ENCODE measurements around the gene AGBL1. TPM values are rescaled to one million over a fixed set of nuclear protein-coding genes. Genes with fewer than 3 reads are reported as not detected.

The AGBL1 gene
- total and polyA plus RNA-seq, 2 donors: 1.5 TPM; not detected in 1

- H3K4me1 ChIP-seq (ENCODE audit: insufficient read depth): no peaks in the 10 kb centered on the region
- WGBS: 92% methylated on average over 6 of the region's 6 CpGs
- H3K27ac ChIP-seq (ENCODE audit: low read depth): no peak overlapping the region
Measured at GRCh38 chr15:86849558-86850285, 770.1 kb downstream of the AGBL1 start.

DNA sequence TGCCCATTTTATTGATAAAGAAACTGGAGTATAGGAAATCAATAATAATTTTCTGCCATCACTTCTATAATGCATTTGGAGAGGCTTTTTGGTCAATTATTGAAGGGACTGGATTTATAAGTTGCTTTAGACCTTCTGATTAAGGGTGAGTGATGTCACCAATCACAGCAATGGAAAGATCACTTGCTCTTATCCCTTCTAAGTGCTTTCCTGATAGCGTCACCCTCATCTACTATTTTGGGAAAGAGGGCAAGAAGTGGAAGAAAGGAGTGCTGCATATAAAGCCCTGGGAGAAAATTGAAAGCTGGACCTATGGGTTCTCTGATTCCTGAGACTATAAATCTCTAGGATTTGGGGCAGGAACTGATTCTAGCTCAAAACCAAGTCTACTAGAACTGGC lies 771.3 kb downstream of the AGBL1 start:
- no peak overlapping the region for H3K27ac ChIP-seq (ENCODE audit: low read depth)
- no peak for DNase-seq (ENCODE audit: extremely low spot score)
- no peak overlapping the region for H3K4me3 ChIP-seq (ENCODE audit: low read depth, low read length)
- H3K36me3 ChIP-seq (ENCODE audit: insufficient read depth): no peaks in the 10 kb centered on the region
- 88% methylated on average over 1 of the region's 1 CpG for WGBS
- no peaks in the 10 kb centered on the region for H3K4me1 ChIP-seq (ENCODE audit: insufficient read depth)

More at GRCh38 chr15:86849558-86850285, 770.1 kb downstream of the AGBL1 start:
- H3K36me3 ChIP-seq (ENCODE audit: insufficient read depth): no peaks in the 10 kb centered on the region
- H3K4me3 ChIP-seq (ENCODE audit: low read depth, low read length): no peak overlapping the region
- no peak for DNase-seq (ENCODE audit: extremely low spot score)

GRCh38 chr15:86852741-86853140 lies 773.1 kb downstream of the AGBL1 start:
- WGBS: 84% methylated on average over 2 of the region's 2 CpGs
- H3K27ac ChIP-seq (ENCODE audit: low read depth): no peak overlapping the region
- no peak overlapping the region for H3K4me3 ChIP-seq (ENCODE audit: low read depth, low read length)
- no peaks in the 10 kb centered on the region for H3K36me3 ChIP-seq (ENCODE audit: insufficient read depth)
- no peak for DNase-seq (ENCODE audit: extremely low spot score)
- no peaks in the 10 kb centered on the region for H3K4me1 ChIP-seq (ENCODE audit: insufficient read depth)

- H3K27ac ChIP-seq (ENCODE audit: low read depth): no peak overlapping the region
- no peak overlapping the region for H3K4me3 ChIP-seq (ENCODE audit: low read depth, low read length)
- H3K4me1 ChIP-seq (ENCODE audit: insufficient read depth): no peaks in the 10 kb centered on the region
- WGBS: 44% methylated on average over 1 of the region's 1 CpG
- no peak for DNase-seq (ENCODE audit: extremely low spot score)
- no peaks in the 10 kb centered on the region for H3K36me3 ChIP-seq (ENCODE audit: insufficient read depth)
Measured at GRCh38 chr15:86854176-86854575, 774.5 kb downstream of the AGBL1 start.

DNA sequence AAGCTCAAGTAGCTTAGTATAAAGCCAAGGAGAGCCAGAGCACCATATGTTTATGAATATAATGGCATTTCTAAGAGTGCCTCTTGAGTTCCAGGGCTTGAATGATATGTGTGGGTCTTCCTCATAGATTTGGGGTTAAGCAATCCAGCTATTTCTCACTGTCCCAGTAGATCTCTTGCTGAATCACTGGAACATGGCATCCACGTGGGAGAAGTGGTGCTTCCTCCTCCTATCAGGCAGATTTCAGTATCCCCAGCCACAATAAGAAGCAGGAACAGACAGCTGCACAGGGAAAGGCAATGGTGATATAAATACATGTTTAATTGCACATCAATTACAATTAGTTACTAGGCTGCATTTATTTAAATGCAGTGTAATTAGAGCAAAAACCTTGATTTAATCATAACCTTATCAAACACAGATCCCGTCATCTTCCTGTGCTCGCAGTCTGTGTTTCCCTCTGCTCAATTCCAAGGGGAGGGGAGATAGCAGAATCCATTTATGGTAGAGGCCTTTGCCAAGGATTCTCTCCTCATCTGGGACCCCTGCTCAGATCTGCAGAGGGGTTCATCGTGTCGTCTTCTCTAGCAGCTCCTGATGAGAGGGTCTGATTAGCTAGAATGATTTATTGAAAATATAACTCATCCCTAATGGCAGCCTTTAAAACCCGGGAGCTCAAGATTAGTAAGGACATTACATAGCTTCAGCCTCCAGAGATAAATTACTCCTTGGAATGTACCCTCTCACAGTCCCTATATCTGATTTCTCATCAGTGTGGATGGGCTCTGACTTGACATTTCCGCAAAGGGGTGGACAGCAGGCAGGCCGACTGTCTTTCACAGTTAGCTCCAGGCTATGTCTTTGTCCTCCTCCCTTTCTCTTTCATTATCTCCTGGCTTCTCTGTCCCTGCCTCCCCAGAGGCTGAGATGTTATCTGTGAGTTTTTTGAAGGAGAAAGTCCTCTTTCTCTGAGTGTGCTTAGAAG lies 775.9 kb downstream of the AGBL1 start:
- DNase-seq (ENCODE audit: extremely low spot score): peak; percentile 23
- H3K36me3 ChIP-seq (ENCODE audit: insufficient read depth): no peaks in the 10 kb centered on the region
- no peak overlapping the region for H3K4me3 ChIP-seq (ENCODE audit: low read depth, low read length)
- H3K27ac ChIP-seq (ENCODE audit: low read depth): no peak overlapping the region
- WGBS: 61% methylated on average over 8 of the region's 8 CpGs
- no peaks in the 10 kb centered on the region for H3K4me1 ChIP-seq (ENCODE audit: insufficient read depth)

- 88% methylated on average over 4 of the region's 4 CpGs for WGBS
- no peaks in the 10 kb centered on the region for H3K36me3 ChIP-seq (ENCODE audit: insufficient read depth)
- H3K4me3 ChIP-seq (ENCODE audit: low read depth, low read length): no peak overlapping the region
- H3K4me1 ChIP-seq (ENCODE audit: insufficient read depth): no peaks in the 10 kb centered on the region
- DNase-seq (ENCODE audit: extremely low spot score): no peak
- no peak overlapping the region for H3K27ac ChIP-seq (ENCODE audit: low read depth)
Measured at GRCh38 chr15:86857701-86858100, 778.0 kb downstream of the AGBL1 start.

DNA sequence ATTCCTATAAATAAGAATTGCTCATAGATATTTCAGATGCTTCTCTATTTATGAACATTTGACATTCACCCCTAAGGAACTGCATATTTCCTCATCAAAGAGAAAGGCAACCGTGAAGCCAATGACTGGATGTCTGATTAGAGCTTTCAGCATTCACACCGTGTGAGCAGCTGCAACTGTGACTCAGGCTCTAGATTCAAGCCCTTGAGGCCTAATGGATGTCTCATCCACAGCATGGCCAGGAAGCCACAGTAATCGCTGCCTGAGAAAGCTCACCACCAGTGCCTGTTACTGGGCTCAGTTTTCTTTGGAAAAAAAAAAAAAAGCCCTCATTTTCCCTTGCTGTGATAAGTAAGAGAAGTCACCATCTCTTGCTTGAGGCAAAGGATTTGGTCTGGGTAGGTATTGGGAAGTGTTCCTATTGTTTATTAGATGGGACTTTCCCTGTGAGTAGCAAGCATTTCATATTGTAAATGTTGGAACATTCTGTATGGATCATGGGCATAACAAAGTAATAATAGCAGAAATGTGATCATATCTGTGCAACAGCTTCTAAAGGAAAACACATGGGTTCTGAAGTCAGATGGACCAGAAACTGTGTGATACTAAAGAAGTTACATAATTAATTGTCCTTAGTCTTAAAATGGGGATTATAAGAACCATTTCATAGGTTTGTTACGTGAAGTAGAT lies 783.7 kb downstream of the AGBL1 start:
- 86% methylated on average over 4 of the region's 4 CpGs for WGBS
- no peaks in the 10 kb centered on the region for H3K4me1 ChIP-seq (ENCODE audit: insufficient read depth)
- no peaks in the 10 kb centered on the region for H3K36me3 ChIP-seq (ENCODE audit: insufficient read depth)
- no peak overlapping the region for H3K27ac ChIP-seq (ENCODE audit: low read depth)
- H3K4me3 ChIP-seq (ENCODE audit: low read depth, low read length): no peak overlapping the region
- no peak for DNase-seq (ENCODE audit: extremely low spot score)

GRCh38 chr15:86865920-86866319 lies 786.2 kb downstream of the AGBL1 start:
- H3K4me3 ChIP-seq (ENCODE audit: low read depth, low read length): no peak overlapping the region
- no peak for DNase-seq (ENCODE audit: extremely low spot score)
- H3K4me1 ChIP-seq (ENCODE audit: insufficient read depth): no peaks in the 10 kb centered on the region
- no peak overlapping the region for H3K27ac ChIP-seq (ENCODE audit: low read depth)
- H3K36me3 ChIP-seq (ENCODE audit: insufficient read depth): no peaks in the 10 kb centered on the region

GRCh38 chr15:86870846-86871245 lies 791.2 kb downstream of the AGBL1 start:
- Histone ChIP-seq H3K4me3 (ENCODE audit: low read depth, low read length) (no peak overlapping the region), H3K27ac (ENCODE audit: low read depth) (no peak overlapping the region), H3K36me3 (ENCODE audit: insufficient read depth) (no peaks in the 10 kb centered on the region), H3K4me1 (ENCODE audit: insufficient read depth) (no peaks in the 10 kb centered on the region)
- WGBS: 55% methylated on average over 3 of the region's 3 CpGs
- DNase-seq (ENCODE audit: extremely low spot score): no peak

GRCh38 chr15:86871964-86872363 lies 792.3 kb downstream of the AGBL1 start:
- Histone ChIP-seq H3K4me3 (ENCODE audit: low read depth, low read length) (no peak overlapping the region), H3K27ac (ENCODE audit: low read depth) (no peak overlapping the region), H3K4me1 (ENCODE audit: insufficient read depth) (no peaks in the 10 kb centered on the region), H3K36me3 (ENCODE audit: insufficient read depth) (no peaks in the 10 kb centered on the region)
- no peak for DNase-seq (ENCODE audit: extremely low spot score)
- WGBS: 84% methylated on average over 4 of the region's 4 CpGs

- H3K27ac ChIP-seq (ENCODE audit: low read depth): no peak overlapping the region
- H3K4me3 ChIP-seq (ENCODE audit: low read depth, low read length): no peak overlapping the region
- H3K4me1 ChIP-seq (ENCODE audit: insufficient read depth): no peaks in the 10 kb centered on the region
- no peak for DNase-seq (ENCODE audit: extremely low spot score)
- no peaks in the 10 kb centered on the region for H3K36me3 ChIP-seq (ENCODE audit: insufficient read depth)
- WGBS: 90% methylated on average over 1 of the region's 1 CpG
Measured at GRCh38 chr15:86872782-86873181, 793.1 kb downstream of the AGBL1 start.

GRCh38 chr15:86875067-86875466 lies 795.4 kb downstream of the AGBL1 start:
- Histone ChIP-seq H3K27ac (ENCODE audit: low read depth) (no peak overlapping the region), H3K4me3 (ENCODE audit: low read depth, low read length) (no peak overlapping the region), H3K36me3 (ENCODE audit: insufficient read depth) (no peaks in the 10 kb centered on the region), H3K4me1 (ENCODE audit: insufficient read depth) (no peaks in the 10 kb centered on the region)
- no peak for DNase-seq (ENCODE audit: extremely low spot score)
- 86% methylated on average over 3 of the region's 3 CpGs for WGBS

- DNase-seq (ENCODE audit: extremely low spot score): no peak
- H3K36me3 ChIP-seq (ENCODE audit: insufficient read depth): no peaks in the 10 kb centered on the region
- no peak overlapping the region for H3K4me3 ChIP-seq (ENCODE audit: low read depth, low read length)
- 65% methylated on average over 4 of the region's 4 CpGs for WGBS
- H3K27ac ChIP-seq (ENCODE audit: low read depth): no peak overlapping the region
- no peaks in the 10 kb centered on the region for H3K4me1 ChIP-seq (ENCODE audit: insufficient read depth)
Measured at GRCh38 chr15:86876387-86876944, 796.8 kb downstream of the AGBL1 start.

All from urinary bladder (tissue), 4 donors.